HG03060 (cell line): ENCODE data around the gene KNDC1.

ENCODE experiments used
- ATAC-seq: cut with Tn5 transposase; IDR thresholded peaks from one replicate; pipeline ENCODE4 v1.9.1; 2021; ENCODE audit warnings: low read depth, moderate number of reproducible peaks; ENCODE audit not compliant: unreplicated experiment

The KNDC1 gene

GRCh38 chr10:133159611-133159949, 439 bp upstream of the KNDC1 start:
- no peak for ATAC-seq

- ATAC-seq: no peak
These were observed 930 bp downstream of the KNDC1 start for GRCh38 chr10:133160826-133161471.

- no peak for ATAC-seq
These were observed 1.6 kb downstream of the KNDC1 start for GRCh38 chr10:133161486-133162109.

DNA sequence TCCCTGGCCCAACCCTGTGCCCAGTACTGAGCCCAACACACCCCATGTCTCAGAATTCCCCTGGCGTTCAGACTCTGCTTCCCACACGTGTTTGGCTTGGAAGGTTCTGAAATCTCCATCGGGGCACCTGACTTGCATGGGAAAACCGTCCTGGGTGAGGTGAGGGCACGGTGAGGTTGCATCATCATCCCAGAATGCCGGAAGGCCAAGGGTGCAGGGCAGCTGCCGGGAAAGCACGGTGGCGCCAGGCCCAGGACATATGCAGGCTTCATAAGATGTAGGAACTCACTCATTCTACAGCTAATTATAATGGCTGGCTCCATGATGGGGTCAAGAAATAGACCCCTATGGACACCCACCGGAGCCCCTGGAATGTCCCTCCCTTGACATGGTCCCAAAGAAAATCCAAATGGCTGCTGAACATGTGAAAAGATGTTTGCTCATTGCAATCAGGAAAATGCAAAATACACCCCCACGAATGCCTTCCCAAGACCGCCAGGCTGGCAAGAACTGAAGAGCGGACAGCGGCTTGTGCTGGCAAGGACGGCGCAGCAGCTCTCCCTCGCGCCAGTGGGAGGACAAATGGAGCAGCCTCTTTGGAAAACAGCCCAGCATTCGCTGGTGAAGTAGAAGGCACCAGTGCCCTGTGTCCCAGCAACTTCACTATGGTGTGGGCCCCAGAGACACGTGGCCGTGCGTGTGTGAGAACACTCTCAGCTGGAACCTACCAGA, 2.3 kb downstream of the KNDC1 start:
- ATAC-seq: no peak

- no peak for ATAC-seq
These were observed 3.2 kb downstream of the KNDC1 start for GRCh38 chr10:133162910-133163856.

DNA sequence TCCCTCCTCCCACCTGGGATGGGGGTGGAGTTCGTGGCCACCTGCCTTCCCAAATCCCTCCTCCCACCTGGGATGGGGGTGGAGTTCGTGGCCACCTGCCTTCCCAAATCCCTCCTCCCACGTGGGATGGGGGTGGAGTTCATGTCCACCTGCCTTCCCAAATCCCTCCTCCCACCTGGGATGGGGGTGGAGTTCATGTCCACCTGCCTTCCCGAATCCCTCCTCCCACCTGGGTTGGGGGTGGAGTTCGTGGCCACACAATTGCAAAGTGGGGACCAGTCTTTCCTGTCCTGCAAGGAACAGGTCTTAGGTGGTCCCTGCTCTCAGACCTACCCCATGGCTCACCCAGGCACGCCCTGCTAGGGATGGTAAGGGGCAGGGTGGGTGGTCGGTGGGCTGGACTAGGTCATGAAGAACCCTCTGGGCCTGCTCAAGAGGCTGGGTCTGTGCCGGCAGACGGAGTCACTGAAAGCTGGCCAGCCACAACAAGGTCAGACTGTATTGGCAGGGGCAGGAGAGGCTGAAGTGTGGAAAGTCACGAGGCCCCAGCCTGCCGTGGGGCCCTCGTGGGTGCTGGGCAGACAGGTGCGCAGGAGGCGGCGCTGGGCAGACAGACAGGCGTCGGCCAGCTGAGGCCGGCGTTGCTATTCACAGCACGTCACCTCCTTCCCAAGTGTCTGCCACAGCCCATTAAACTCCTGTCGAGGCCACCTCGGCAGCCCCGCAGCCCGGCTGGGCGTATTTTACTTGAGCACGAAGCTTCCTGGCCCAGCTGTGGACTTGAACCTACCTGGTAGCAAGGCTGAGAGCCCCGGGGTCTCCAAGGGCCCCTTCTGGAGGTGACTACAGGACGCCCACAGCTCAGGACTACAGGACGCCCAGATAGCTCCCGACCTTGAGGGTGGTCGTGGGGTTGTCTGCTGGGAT, 4.1 kb downstream of the KNDC1 start:
- ATAC-seq: no peak

GRCh38 chr10:133164816-133165555, 5.0 kb downstream of the KNDC1 start:
- ATAC-seq: no peak

DNA sequence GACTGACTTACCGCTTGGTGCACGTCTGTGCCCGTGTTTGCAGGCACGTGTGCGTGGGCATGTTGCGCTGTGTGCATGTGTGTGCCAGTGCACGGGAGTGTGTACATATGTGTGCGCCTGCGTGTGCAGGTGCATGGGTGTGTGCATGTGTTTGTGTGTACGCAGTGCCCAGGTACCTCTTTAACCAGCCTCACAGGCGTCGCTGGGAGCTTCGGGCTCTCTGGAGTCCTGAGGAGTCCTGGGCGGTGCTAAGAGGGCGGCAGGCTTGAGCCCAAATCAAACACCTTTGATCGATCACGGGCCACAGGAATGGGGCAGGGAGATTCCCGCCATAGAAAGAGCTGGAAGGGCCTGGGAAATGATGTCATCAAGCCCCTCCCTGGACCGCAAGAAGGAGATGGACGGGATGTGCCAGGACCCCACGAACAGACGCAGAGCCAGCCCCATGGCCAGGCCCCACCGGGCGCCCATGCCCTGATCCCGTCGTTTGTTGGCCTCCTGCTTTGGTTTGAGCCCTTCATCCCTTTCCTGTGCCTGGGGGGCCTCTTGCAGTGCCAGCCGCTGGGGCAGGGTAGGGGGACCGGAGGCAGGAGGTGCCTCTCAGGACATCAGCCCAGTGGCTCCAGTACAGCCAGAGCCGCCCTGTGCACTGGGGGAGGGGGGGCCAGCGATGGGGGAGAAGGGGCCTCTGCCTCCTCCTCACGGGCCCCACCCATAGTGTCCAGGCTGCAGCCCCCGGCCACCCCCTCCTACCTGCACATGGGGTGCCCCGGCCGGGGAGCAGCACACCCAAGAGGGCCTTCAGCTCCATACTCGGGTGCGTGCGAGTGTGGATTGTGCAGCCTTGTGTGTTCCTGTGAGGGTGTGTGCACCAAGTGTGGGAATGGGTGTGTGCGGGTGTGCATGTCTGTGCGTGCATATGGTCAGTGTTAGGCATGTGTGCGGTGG, 5.8 kb downstream of the KNDC1 start:
- no peak for ATAC-seq

- ATAC-seq: no peak
These were observed 6.4 kb downstream of the KNDC1 start for GRCh38 chr10:133166504-133166827.

DNA sequence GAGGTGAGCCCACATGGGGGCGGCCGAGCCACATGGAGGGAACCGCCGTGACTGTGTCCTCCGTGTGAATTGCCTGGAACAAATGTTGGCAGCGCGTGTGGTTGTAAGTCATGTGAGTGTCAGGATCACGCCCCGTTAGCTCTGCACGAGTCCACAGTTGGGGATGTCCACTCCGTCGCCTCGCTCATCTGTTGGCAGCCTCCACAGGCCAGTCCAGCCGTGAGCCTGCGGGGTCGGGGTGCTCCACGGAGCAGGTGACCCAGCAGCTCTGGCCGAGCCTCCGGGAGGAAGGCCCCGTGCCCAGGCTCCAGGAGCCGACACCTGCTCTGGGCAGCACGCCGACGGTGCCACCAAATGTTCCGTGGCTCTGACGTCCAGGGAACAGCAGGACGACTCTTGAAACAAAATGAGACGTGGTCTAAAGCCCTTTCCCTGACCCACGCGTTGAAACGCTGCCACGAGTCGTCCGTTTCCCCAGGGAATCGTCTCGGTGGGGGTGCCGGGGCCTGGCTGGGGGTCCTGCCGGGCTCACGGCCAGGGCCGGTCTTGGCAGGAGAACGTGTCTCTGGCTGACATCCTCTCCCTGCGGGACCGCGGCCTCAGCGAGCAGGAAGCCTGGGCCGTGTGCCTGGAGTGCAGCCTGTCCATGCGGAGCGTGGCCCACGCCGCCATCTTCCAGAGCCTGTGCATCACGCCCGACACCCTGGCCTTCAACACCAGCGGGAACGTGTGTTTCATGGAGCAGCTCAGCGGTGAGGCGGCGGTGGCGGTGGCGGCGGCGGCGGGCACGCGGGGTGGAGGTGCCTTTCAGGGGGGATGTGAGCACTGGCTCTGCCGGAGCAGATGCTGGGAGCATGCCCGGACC, 7.0 kb downstream of the KNDC1 start:
- no peak for ATAC-seq

DNA sequence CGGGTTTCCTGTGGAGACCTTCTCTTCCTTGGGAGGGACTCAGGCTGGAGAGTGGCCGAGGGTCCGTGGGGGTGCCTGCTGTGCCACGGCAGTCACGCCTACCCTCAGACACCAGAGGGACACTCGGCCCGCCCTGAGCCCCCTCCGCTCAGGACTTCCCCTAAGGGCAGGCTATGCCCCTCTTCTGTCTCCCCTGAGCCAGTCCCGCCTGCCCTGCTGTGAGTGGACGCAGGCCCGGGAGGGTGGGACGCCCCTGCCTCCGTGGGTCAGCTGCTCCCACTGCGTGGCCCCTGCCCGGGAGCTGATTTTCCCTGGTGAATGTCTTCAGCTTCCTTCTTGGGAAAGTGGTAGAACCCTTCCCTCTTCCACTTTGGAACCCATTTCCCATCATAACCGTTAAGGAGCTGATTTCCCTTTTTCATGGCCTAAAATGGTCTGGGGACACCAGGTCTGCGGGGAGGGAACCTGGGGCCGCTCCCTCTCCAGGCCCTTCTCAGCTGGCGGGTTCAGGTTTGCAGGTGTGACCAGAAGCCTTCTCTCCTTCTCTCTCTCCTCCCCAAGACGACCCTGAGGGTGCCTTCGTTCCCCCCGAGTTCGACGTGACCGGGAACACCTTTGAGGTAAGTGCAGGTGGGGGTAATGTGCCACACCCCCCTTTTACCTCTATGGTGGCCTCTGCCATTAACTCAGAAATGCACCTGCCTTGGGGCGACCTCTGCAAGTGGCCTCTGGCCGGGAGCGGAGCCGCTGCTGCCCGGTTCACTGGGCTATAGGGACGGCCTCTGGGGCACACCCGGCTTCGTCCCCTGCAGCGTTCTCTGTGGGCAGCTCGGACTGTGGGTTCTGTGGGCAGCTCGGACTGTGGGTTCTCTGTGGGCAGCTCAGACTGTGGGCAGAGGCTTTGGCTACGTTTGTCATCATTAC, 7.9 kb downstream of the KNDC1 start:
- no peak for ATAC-seq

- no peak for ATAC-seq
These were observed 8.6 kb downstream of the KNDC1 start for GRCh38 chr10:133168617-133169031.

GRCh38 chr10:133169173-133169947, 9.3 kb downstream of the KNDC1 start:
- ATAC-seq: no peak

DNA sequence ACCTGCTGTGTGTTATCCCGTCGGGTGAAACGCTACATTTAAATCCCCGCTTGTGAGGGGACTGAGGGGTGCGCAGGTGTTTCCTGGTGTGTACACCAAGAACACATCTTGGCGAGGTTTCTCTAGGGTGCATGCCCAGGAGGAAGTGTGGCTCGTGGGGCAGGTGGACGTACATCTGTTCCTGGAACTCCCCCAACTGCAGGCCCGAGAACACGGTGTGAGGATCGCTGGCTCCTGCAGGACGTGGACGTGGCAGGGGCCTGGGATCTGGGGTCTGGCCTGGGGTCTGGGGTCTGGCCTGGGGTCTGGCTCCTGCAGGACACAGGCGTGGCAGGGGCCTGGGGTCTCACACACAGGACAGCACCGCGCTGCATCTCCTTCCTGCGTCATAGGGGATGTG, 10.1 kb downstream of the KNDC1 start:
- no peak for ATAC-seq

- no peak for ATAC-seq
These were observed 14.0 kb downstream of the KNDC1 start for GRCh38 chr10:133173860-133174640.
